ENCODE data around the gene AREG.

- TF ChIP-seq ZNF384 (IDR thresholded peaks at IDR 0.05) (no peak), BHLHE40 (IDR thresholded peaks at IDR 0.05; ENCODE audit: borderline replicate concordance) (no peak), FOXA1 (IDR thresholded peaks at IDR 0.05) (no peak), ELF4 (IDR thresholded peaks at IDR 0.05) (no peak), PKNOX1 (IDR thresholded peaks at IDR 0.05) (no peak), FOXK2 (IDR thresholded peaks at IDR 0.05) (no peak)
These were observed 34.1 kb downstream of the AREG start for GRCh38 chr4:74479009-74479408.
